Midbrain (tissue), 1 donor: ENCODE results near the gene SPOCK2.
"Not testable (repeated sequence)": the region's sequence is repeated elsewhere in the genome, so short reads cannot be mapped to it uniquely, and the experiment has no call there.

ENCODE experiments used
- DNase-seq: peaks from one replicate; lab custom pipeline; 2025; lab: John Stamatoyannopoulos, UW

Gene SPOCK2

GRCh38 chr10:72087969-72088888 is at the start of gene SPOCK2:
SPOCK2 (minus strand) TSS chr10:72088551; CDS start chr10:72088328, 223 bp downstream.
- DNase-seq: peak; percentile 42

GRCh38 chr10:72137583-72137982 is 49.2 kb upstream of the SPOCK2 start:
- DNase-seq: no peak

- not testable (repeated sequence) for DNase-seq
Observed at GRCh38 chr10:72136225-72136624, 47.9 kb upstream of the SPOCK2 start.

- DNase-seq: no peak
Observed at GRCh38 chr10:72134785-72135767, 46.7 kb upstream of the SPOCK2 start.

- DNase-seq: no peak
Observed at GRCh38 chr10:72133517-72133916, 45.2 kb upstream of the SPOCK2 start.

- no peak for DNase-seq
Observed at GRCh38 chr10:72132854-72133253, 44.5 kb upstream of the SPOCK2 start.

- no peak for DNase-seq
Observed at GRCh38 chr10:72127571-72127970, 39.2 kb upstream of the SPOCK2 start.

- no peak for DNase-seq
Observed at GRCh38 chr10:72126872-72127232, 38.5 kb upstream of the SPOCK2 start.

- no peak for DNase-seq
Observed at GRCh38 chr10:72126184-72126871, 38.0 kb upstream of the SPOCK2 start.

- peak; percentile 24 for DNase-seq
Observed at GRCh38 chr10:72124989-72125388, 36.6 kb upstream of the SPOCK2 start.

GRCh38 chr10:72124381-72124780 is 36.0 kb upstream of the SPOCK2 start:
- DNase-seq: no peak

GRCh38 chr10:72123616-72124015 is 35.3 kb upstream of the SPOCK2 start:
- DNase-seq: no peak

- no peak for DNase-seq
Observed at GRCh38 chr10:72122221-72122620, 33.9 kb upstream of the SPOCK2 start.

- DNase-seq: no peak
Observed at GRCh38 chr10:72121389-72121788, 33.0 kb upstream of the SPOCK2 start.

- no peak for DNase-seq
Observed at GRCh38 chr10:72116372-72116771, 28.0 kb upstream of the SPOCK2 start.

GRCh38 chr10:72114706-72115450 is 26.5 kb upstream of the SPOCK2 start:
- no peak for DNase-seq

- no peak for DNase-seq
Observed at GRCh38 chr10:72110673-72111401, 22.5 kb upstream of the SPOCK2 start.

GRCh38 chr10:72109636-72110157 is 21.3 kb upstream of the SPOCK2 start:
- DNase-seq: no peak

- DNase-seq: no peak
Observed at GRCh38 chr10:72108830-72109635, 20.7 kb upstream of the SPOCK2 start.
